Urothelium cell line (cell line): ENCODE data around the gene PKN3.

Experiments used
- DNase-seq: peaks from one replicate; pipeline ENCODE4 v3.0.0; 2011; ENCODE audit warnings: low spot score, mixed read lengths
- FAIRE-seq: peaks from 2 replicates; lab custom pipeline; 2011; peaks lifted over from hg19 to GRCh38; lab: Jason Lieb, UNC

Gene PKN3

GRCh38 chr9:128715436-128715750, 13.1 kb downstream of the PKN3 start:
- FAIRE-seq (no peak), DNase-seq (no peak)

- FAIRE-seq = no peak
These were observed 14.4 kb downstream of the PKN3 start for GRCh38 chr9:128716581-128717254.

GRCh38 chr9:128718047-128718446, 15.7 kb downstream of the PKN3 start:
- no peak for FAIRE-seq

More at GRCh38 chr9:128716581-128717254, 14.4 kb downstream of the PKN3 start:
- no peak for DNase-seq

GRCh38 chr9:128718475-128718874, 16.2 kb downstream of the PKN3 start:
- FAIRE-seq (no peak), DNase-seq (no peak)

More at GRCh38 chr9:128718047-128718446, 15.7 kb downstream of the PKN3 start:
- no peak for DNase-seq

- DNase-seq (no peak), FAIRE-seq (no peak)
These were observed 17.8 kb downstream of the PKN3 start for GRCh38 chr9:128719919-128720605.

- no peak for FAIRE-seq
- DNase-seq = no peak
These were observed 18.7 kb downstream of the PKN3 start for GRCh38 chr9:128720841-128721486.

GRCh38 chr9:128721487-128722010, 19.2 kb downstream of the PKN3 start:
- no peak for FAIRE-seq
- no peak for DNase-seq

GRCh38 chr9:128722380-128723351, 20.4 kb downstream of the PKN3 start:
- FAIRE-seq = no peak
- no peak for DNase-seq

GRCh38 chr9:128723352-128723865, 21.1 kb downstream of the PKN3 start:
- FAIRE-seq (no peak), DNase-seq (no peak)

- DNase-seq = peak; percentile 99
- peak; percentile 42 for FAIRE-seq
These were observed 21.8 kb downstream of the PKN3 start, which contains the start of gene ZDHHC12 for GRCh38 chr9:128723866-128724743. ZDHHC12 (minus strand) TSS chr9:128724127; CDS start chr9:128724093, 34 bp downstream.

GRCh38 chr9:128724744-128725211, 22.5 kb downstream of the PKN3 start:
- peak; percentile 88 for DNase-seq
- peak; percentile 20 for FAIRE-seq

GRCh38 chr9:128727640-128728248, 25.4 kb downstream of the PKN3 start:
- FAIRE-seq = no peak
- no peak for DNase-seq

- no peak for DNase-seq
- FAIRE-seq = no peak
These were observed 26.0 kb downstream of the PKN3 start for GRCh38 chr9:128728298-128728697.

- FAIRE-seq (no peak), DNase-seq (no peak)
These were observed 27.0 kb downstream of the PKN3 start for GRCh38 chr9:128729302-128729701.

- no peak for FAIRE-seq
- DNase-seq = no peak
These were observed 27.6 kb downstream of the PKN3 start for GRCh38 chr9:128729766-128730517.

GRCh38 chr9:128731093-128731492, 28.8 kb downstream of the PKN3 start:
- no peak for DNase-seq
- no peak for FAIRE-seq

GRCh38 chr9:128731691-128732090, 29.4 kb downstream of the PKN3 start:
- FAIRE-seq (no peak), DNase-seq (no peak)

GRCh38 chr9:128732576-128732975, 30.3 kb downstream of the PKN3 start:
- no peak for DNase-seq
- FAIRE-seq = no peak
